ENCODE results near the gene ECHDC3.

Gene ECHDC3

DNA sequence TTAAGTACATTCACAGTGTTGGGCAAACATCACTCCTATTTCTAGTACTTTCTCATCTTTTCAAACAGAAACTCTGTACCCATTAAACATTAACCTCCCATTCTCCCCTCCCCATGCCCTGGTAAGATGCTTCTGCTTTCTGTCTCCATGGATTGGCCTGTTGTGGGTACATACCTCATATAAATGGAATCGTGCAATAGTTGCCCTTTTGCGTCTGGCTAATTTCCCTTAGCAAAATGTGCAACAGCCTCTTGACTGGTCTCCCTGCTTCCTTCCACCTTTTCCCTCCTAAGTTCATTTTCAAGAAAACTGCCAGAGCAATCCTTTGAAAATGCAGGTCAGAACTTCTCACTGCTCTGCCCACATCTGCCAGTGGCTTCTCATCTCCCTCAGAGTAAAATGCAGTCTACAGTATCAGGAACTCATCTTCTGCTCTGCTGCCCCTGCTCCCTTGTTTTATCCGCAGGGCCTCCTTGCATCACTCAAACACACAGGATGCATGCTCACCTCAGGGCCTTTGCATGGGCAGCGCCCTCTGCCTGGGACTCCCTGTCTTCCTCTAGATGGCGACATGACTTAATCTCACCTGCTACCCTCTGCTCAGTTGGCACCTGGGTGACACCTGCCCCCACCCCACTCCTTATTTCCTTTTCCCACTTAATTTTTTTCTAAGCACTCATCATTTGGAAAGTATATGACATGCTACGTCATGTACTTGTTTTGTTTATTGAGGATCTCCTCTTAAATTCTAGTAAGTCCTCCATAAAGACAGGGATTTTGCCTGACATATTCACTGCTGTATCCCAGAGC lies 44.3 kb upstream of the ECHDC3 start:
- ChIA-PET POLR2A (no interaction called here), CTCF (no interaction called here)
- Histone ChIP-seq H3K9me3 (ENCODE audit: control insufficient read depth, insufficient read depth, low read depth, low read length) (no peaks in the 10 kb centered on the region), H3K36me3 (ENCODE audit: control insufficient read depth in 2 of 2, insufficient read depth in 1 of 2, low read length in 2 of 2) (no peaks in the 10 kb centered on the region), H3K4me3 (ENCODE audit: low read depth, low read length) (no peak overlapping the region), H3K27ac (ENCODE audit: extremely low read depth, low read depth, low read length) (no peak overlapping the region), H3K4me1 (ENCODE audit: control insufficient read depth, insufficient read depth, low read length) (no peaks in the 10 kb centered on the region)
- TF ChIP-seq REPIN1 (tag by site-specific recombination; IDR thresholded peaks at IDR 0.05; ENCODE audit: low read depth): no peak
- TF ChIP-seq, protein P1, sequence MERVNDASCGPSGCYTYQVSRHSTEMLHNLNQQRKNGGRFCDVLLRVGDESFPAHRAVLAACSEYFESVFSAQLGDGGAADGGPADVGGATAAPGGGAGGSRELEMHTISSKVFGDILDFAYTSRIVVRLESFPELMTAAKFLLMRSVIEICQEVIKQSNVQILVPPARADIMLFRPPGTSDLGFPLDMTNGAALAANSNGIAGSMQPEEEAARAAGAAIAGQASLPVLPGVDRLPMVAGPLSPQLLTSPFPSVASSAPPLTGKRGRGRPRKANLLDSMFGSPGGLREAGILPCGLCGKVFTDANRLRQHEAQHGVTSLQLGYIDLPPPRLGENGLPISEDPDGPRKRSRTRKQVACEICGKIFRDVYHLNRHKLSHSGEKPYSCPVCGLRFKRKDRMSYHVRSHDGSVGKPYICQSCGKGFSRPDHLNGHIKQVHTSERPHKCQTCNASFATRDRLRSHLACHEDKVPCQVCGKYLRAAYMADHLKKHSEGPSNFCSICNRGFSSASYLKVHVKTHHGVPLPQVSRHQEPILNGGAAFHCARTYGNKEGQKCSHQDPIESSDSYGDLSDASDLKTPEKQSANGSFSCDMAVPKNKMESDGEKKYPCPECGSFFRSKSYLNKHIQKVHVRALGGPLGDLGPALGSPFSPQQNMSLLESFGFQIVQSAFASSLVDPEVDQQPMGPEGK (tag by site-specific recombination; IDR thresholded peaks at IDR 0.05): no peak
- TF ChIP-seq ZNF501 (tag by site-specific recombination; IDR thresholded peaks at IDR 0.05): no peak
- no peak for TF ChIP-seq SP2 (tag by site-specific recombination; IDR thresholded peaks at IDR 0.05)
- TF ChIP-seq, protein P2, sequence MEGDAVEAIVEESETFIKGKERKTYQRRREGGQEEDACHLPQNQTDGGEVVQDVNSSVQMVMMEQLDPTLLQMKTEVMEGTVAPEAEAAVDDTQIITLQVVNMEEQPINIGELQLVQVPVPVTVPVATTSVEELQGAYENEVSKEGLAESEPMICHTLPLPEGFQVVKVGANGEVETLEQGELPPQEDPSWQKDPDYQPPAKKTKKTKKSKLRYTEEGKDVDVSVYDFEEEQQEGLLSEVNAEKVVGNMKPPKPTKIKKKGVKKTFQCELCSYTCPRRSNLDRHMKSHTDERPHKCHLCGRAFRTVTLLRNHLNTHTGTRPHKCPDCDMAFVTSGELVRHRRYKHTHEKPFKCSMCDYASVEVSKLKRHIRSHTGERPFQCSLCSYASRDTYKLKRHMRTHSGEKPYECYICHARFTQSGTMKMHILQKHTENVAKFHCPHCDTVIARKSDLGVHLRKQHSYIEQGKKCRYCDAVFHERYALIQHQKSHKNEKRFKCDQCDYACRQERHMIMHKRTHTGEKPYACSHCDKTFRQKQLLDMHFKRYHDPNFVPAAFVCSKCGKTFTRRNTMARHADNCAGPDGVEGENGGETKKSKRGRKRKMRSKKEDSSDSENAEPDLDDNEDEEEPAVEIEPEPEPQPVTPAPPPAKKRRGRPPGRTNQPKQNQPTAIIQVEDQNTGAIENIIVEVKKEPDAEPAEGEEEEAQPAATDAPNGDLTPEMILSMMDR (tag by site-specific recombination; IDR thresholded peaks at IDR 0.05): peak; percentile 34; the same call in 1 of the 2 replicates
- TF ChIP-seq, protein P3, sequence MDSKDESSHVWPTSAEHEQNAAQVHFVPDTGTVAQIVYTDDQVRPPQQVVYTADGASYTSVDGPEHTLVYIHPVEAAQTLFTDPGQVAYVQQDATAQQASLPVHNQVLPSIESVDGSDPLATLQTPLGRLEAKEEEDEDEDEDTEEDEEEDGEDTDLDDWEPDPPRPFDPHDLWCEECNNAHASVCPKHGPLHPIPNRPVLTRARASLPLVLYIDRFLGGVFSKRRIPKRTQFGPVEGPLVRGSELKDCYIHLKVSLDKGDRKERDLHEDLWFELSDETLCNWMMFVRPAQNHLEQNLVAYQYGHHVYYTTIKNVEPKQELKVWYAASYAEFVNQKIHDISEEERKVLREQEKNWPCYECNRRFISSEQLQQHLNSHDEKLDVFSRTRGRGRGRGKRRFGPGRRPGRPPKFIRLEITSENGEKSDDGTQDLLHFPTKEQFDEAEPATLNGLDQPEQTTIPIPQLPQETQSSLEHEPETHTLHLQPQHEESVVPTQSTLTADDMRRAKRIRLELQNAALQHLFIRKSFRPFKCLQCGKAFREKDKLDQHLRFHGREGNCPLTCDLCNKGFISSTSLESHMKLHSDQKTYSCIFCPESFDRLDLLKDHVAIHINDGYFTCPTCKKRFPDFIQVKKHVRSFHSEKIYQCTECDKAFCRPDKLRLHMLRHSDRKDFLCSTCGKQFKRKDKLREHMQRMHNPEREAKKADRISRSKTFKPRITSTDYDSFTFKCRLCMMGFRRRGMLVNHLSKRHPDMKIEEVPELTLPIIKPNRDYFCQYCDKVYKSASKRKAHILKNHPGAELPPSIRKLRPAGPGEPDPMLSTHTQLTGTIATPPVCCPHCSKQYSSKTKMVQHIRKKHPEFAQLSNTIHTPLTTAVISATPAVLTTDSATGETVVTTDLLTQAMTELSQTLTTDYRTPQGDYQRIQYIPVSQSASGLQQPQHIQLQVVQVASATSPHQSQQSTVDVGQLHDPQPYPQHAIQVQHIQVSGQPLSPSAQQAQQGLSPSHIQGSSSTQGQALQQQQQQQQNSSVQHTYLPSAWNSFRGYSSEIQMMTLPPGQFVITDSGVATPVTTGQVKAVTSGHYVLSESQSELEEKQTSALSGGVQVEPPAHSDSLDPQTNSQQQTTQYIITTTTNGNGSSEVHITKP (tag by site-specific recombination; IDR thresholded peaks at IDR 0.05): no peak
- TF ChIP-seq ZNF623 (tag by site-specific recombination; IDR thresholded peaks at IDR 0.05): peak; percentile 96
- TF ChIP-seq ZNF221 (tag by site-specific recombination; IDR thresholded peaks at IDR 0.05; ENCODE audit: borderline replicate concordance): no peak
- TF ChIP-seq, protein P4, sequence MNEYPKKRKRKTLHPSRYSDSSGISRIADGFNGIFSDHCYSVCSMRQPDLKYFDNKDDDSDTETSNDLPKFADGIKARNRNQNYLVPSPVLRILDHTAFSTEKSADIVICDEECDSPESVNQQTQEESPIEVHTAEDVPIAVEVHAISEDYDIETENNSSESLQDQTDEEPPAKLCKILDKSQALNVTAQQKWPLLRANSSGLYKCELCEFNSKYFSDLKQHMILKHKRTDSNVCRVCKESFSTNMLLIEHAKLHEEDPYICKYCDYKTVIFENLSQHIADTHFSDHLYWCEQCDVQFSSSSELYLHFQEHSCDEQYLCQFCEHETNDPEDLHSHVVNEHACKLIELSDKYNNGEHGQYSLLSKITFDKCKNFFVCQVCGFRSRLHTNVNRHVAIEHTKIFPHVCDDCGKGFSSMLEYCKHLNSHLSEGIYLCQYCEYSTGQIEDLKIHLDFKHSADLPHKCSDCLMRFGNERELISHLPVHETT (tag by site-specific recombination; IDR thresholded peaks at IDR 0.05): no peak
- TF ChIP-seq ZNF292 (tag by site-specific recombination; IDR thresholded peaks at IDR 0.05; ENCODE audit: borderline replicate concordance, low read depth): no peak
- TF ChIP-seq ZNF37A (tag by site-specific recombination; IDR thresholded peaks at IDR 0.05): no peak
- TF ChIP-seq ZNF274 (IDR thresholded peaks at IDR 0.05; ENCODE audit: low read length): no peak
- no peak for TF ChIP-seq ZNF274 (tag by site-specific recombination; IDR thresholded peaks at IDR 0.05; ENCODE audit: borderline replicate concordance)
- TF ChIP-seq, protein P5, sequence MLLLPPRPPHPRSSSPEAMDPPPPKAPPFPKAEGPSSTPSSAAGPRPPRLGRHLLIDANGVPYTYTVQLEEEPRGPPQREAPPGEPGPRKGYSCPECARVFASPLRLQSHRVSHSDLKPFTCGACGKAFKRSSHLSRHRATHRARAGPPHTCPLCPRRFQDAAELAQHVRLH (tag by site-specific recombination; IDR thresholded peaks at IDR 0.05): 0 out of 2 replicates have a peak, but pooled peaks have one; percentile 48
- no peak for TF ChIP-seq HOXC10 (CRISPR knock-in tag; IDR thresholded peaks at IDR 0.05)

Data from HEK293 (cell line).